Measurements from ENCODE around the gene ACOXL.

DNA sequence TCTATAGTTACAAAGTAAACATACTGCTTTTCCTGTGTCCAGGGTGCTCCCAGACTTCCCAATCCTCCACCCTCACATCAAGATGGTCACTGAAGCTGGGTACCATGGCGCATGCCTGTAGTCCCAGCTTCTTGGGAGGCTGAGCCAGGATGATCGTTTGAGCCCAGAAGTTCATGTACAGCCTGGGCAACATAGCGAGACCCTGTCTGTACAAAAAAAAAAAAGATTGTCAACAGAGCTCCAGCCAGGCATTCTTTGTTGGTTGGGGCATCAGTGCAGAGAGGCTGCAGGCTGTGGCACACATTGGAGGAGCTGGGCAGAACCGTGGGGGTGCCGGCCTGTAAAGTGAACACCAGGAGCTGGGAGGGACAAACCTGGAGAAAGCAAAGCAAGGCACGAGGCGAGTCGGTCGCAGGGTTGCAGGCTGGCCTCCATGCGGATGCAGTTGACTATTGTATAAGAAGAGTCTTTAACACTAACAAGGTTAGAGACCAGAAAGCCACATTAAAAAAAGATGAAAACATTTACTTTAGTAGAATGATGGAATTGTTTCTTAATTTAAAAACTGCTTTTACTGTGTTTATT, 51.8 kb downstream of the ACOXL start:
- TF ChIP-seq, protein P1, sequence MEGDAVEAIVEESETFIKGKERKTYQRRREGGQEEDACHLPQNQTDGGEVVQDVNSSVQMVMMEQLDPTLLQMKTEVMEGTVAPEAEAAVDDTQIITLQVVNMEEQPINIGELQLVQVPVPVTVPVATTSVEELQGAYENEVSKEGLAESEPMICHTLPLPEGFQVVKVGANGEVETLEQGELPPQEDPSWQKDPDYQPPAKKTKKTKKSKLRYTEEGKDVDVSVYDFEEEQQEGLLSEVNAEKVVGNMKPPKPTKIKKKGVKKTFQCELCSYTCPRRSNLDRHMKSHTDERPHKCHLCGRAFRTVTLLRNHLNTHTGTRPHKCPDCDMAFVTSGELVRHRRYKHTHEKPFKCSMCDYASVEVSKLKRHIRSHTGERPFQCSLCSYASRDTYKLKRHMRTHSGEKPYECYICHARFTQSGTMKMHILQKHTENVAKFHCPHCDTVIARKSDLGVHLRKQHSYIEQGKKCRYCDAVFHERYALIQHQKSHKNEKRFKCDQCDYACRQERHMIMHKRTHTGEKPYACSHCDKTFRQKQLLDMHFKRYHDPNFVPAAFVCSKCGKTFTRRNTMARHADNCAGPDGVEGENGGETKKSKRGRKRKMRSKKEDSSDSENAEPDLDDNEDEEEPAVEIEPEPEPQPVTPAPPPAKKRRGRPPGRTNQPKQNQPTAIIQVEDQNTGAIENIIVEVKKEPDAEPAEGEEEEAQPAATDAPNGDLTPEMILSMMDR (IDR thresholded peaks at IDR 0.05), result no peak
- no peak for TF ChIP-seq POLR2A (IDR thresholded peaks at IDR 0.05)
